Osteoblast (primary cell): ENCODE results near the gene RB1. TPM values are rescaled to one million over a fixed set of nuclear protein-coding genes. Genes with fewer than 3 reads are reported as not detected.

Experiments used
- DNase-seq: peaks from one replicate; pipeline ENCODE4 v3.0.0; 2011; ENCODE audit warnings: low spot score, mixed read lengths; ENCODE audit not compliant: insufficient read length; ENCODE audit errors: missing footprints
- H2AFZ ChIP-seq: 2 replicates; pipeline ENCODE4 v1.6.0; 2011; ENCODE audit warnings: mild to moderate bottlenecking, low read length
- H3K27ac ChIP-seq: 2 replicates; pipeline ENCODE4 v1.5.1; 2011; ENCODE audit warnings: mild to moderate bottlenecking, low read depth, low read length, moderate library complexity
- H3K27me3 ChIP-seq: 2 replicates; pipeline ENCODE4 v1.6.0; 2012; ENCODE audit warnings: mild to moderate bottlenecking, control low read depth, inconsistent platforms, low read length, moderate library complexity; ENCODE audit not compliant: insufficient read depth
- H3K36me3 ChIP-seq: 2 replicates; pipeline ENCODE4 v1.5.1; 2011; ENCODE audit warnings: mild to moderate bottlenecking, low read length, control low read depth, moderate library complexity; ENCODE audit not compliant: insufficient read depth
- H3K4me1 ChIP-seq: 2 replicates; pipeline ENCODE4 v1.5.1; 2011; ENCODE audit warnings: mild to moderate bottlenecking, low read length, control low read depth, moderate library complexity; ENCODE audit not compliant: insufficient read depth
- H3K4me2 ChIP-seq: 2 replicates; pipeline ENCODE4 v1.6.0; 2011; ENCODE audit warnings: mild to moderate bottlenecking, low read length; ENCODE audit not compliant: insufficient read depth
- H3K4me3 ChIP-seq: fragments of 200-600 bp; sonication (generic); 3 replicates; pipeline ENCODE4 v1.5.1; 2012; ENCODE audit warnings: mild to moderate bottlenecking, low read length, inconsistent platforms; ENCODE audit not compliant: insufficient read depth
- H3K79me2 ChIP-seq: 2 replicates; pipeline ENCODE4 v1.6.0; 2012; ENCODE audit warnings: mild to moderate bottlenecking, low read length, control low read depth, inconsistent platforms; ENCODE audit not compliant: insufficient read depth
- H3K9me3 ChIP-seq: 2 replicates; pipeline ENCODE4 v1.5.1; 2011; ENCODE audit warnings: low read depth, low read length, control low read depth
- H4K20me1 ChIP-seq: 2 replicates; pipeline ENCODE4 v1.6.0; 2012; ENCODE audit warnings: mild to moderate bottlenecking, low read length, control low read depth; ENCODE audit not compliant: insufficient read depth
- total RNA-seq: library from RNA; depleted of rRNA; stranded (reverse); fragments of >200 nt; gene quantifications from 2 replicates; pipeline ENCODE4 v1.2.3, GENCODE V29; 2012
- TF ChIP-seq, protein P1 (sequence below): IDR thresholded peaks from 2 replicates; pipeline ENCODE4 v1.5.1; 2011; ENCODE audit warnings: mild to moderate bottlenecking, low read depth, low read length, moderate library complexity; ENCODE audit errors: extremely low read depth

The RB1 gene
- total RNA-seq, 1 donor = 33.3 TPM

DNA sequence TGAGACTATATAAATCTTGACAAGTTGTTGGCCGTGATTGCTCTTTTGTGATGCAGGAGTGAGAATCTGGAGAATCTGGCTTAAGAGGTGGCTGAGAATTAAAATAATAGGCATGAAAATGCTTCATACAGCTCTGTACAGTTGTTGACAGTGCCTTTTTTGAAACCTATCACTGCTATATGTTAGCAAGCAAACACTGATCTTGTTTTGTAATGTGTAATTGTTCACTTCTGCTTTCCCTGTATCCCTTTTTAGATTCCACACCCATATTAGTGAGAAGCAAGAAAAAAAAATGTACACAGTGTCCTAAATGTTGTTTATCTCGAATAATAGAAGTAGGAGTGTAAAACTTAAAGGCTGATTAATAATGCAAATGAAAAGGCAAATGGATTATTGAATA lies 39.5 kb upstream of the RB1 start:
- H3K79me2 ChIP-seq = no peaks in the 10 kb centered on the region
- H3K9me3 ChIP-seq = no peaks in the 10 kb centered on the region
- H3K27ac ChIP-seq = no peak overlapping the region
- no peak overlapping the region for H3K4me2 ChIP-seq
- DNase-seq = no peak
- peaks cover 24% of the 10 kb centered on the region for H3K36me3 ChIP-seq
- H3K4me3 ChIP-seq = no peak overlapping the region
- H2AFZ ChIP-seq = no peak overlapping the region
- H3K4me1 ChIP-seq = peaks cover 4% of the 10 kb centered on the region
- no peaks in the 10 kb centered on the region for H3K27me3 ChIP-seq
- H4K20me1 ChIP-seq = no peaks in the 10 kb centered on the region
- TF ChIP-seq, protein P1, sequence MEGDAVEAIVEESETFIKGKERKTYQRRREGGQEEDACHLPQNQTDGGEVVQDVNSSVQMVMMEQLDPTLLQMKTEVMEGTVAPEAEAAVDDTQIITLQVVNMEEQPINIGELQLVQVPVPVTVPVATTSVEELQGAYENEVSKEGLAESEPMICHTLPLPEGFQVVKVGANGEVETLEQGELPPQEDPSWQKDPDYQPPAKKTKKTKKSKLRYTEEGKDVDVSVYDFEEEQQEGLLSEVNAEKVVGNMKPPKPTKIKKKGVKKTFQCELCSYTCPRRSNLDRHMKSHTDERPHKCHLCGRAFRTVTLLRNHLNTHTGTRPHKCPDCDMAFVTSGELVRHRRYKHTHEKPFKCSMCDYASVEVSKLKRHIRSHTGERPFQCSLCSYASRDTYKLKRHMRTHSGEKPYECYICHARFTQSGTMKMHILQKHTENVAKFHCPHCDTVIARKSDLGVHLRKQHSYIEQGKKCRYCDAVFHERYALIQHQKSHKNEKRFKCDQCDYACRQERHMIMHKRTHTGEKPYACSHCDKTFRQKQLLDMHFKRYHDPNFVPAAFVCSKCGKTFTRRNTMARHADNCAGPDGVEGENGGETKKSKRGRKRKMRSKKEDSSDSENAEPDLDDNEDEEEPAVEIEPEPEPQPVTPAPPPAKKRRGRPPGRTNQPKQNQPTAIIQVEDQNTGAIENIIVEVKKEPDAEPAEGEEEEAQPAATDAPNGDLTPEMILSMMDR = no peak

DNA sequence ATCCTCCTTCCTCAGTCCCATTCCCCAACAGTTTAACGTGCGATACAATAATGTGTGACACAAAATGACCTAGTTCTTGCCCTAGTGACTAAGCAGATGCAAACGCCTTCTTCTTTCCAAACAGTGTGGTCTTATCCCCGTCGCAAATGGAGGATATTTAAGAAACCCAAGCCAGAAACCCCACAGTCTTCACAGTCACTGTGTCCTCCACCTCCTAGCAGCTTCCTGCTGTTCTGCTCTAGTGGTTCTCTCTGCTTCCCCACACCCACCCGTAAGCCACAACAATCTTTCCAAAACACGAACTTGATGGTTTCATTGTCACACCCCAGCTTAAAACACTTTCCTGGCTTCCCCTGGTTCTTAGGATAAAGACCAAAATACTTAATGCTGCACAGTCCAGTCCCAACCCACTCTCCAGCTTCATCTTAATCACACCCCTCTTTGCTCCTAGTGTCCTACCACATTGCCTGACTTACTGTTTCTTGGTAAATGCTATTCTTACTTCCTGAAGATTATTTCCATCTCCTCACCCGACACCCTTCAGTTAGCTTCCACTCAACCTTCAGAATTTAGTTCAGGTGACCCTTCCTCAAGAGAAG lies 38.2 kb upstream of the RB1 start:
- H3K27me3 ChIP-seq = no peaks in the 10 kb centered on the region
- H3K4me2 ChIP-seq = no peak overlapping the region
- no peak overlapping the region for H3K4me3 ChIP-seq
- no peaks in the 10 kb centered on the region for H3K9me3 ChIP-seq
- no peaks in the 10 kb centered on the region for H4K20me1 ChIP-seq
- no peak overlapping the region for H2AFZ ChIP-seq
- TF ChIP-seq, protein P1 = no peak
- no peak overlapping the region for H3K27ac ChIP-seq
- peaks cover 4% of the 10 kb centered on the region for H3K4me1 ChIP-seq
- peaks cover 24% of the 10 kb centered on the region for H3K36me3 ChIP-seq
- no peak for DNase-seq
- no peaks in the 10 kb centered on the region for H3K79me2 ChIP-seq

DNA sequence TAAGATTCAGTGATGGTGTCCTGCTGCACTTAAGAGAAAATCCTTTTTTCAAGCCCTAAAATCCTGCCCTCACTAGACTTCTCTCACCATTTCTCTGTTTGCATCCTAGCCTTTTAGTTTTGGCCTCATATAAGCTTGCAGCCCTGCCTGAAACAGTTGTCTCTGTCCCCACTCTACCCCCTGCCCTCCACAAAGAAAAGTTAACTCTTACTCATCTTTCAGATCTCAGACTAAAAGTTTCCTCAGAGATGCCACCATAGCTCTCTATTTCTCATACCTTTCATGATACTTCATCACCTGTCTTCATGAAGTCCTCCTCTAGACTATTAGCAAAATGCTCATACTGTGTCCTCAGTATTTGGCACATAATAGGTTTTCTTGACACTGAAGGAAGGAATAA lies 37.4 kb upstream of the RB1 start:
- Histone ChIP-seq H3K4me3 (no peak overlapping the region), H4K20me1 (no peaks in the 10 kb centered on the region), H2AFZ (no peak overlapping the region), H3K27ac (no peak overlapping the region), H3K9me3 (no peaks in the 10 kb centered on the region), H3K4me1 (peaks cover 4% of the 10 kb centered on the region), H3K4me2 (no peak overlapping the region), H3K27me3 (no peaks in the 10 kb centered on the region), H3K79me2 (no peaks in the 10 kb centered on the region), H3K36me3 (peaks cover 21% of the 10 kb centered on the region)
- TF ChIP-seq, protein P1 = no peak
- DNase-seq = no peak

DNA sequence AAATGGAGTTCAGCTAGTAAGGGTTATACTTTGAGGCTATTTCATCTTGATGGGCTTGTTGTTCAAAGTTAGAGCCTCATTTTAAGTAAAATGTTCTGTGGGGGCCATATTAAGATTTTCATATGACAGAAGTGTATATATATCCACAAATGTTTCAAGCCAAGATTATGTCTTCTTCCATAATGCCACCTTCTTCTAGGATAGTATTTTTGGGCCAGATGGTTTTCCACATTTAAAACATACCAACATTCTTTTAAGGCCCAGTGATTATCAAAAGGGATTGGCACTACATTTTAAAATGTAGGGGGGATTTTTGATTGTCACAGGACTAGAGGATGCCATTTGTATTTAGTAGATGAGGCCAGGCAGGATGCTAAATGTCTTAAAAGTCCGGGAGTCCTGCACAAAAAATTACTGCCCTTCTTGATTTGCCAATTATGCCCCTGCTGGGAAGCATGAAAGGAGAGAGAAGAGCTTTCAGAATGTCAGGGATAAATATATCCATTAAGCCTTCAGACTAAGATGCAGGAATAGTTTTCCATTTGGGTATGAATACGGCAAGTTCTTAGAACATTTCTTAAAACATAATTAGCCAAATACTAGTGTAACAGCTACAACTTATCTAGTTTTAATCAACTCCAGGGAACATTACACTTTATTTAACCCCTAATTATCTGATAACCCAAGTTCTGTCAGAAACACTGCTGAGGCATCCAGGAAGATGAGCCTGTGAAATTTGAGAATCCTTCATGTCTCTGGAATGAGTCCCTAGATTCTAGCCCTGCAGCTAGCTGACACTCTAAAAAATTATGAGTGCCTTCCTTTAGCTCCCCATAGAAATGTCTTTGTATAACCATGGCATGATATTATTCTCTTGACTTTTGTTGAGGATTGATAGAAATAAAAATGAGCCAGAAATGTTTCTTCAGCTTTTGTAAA lies 36.6 kb upstream of the RB1 start:
- H4K20me1 ChIP-seq = no peaks in the 10 kb centered on the region
- no peak overlapping the region for H3K4me2 ChIP-seq
- no peaks in the 10 kb centered on the region for H3K79me2 ChIP-seq
- no peak overlapping the region for H3K27ac ChIP-seq
- TF ChIP-seq, protein P1 = no peak
- no peak overlapping the region for H2AFZ ChIP-seq
- H3K9me3 ChIP-seq = no peaks in the 10 kb centered on the region
- H3K4me1 ChIP-seq = peaks cover 4% of the 10 kb centered on the region
- H3K27me3 ChIP-seq = no peaks in the 10 kb centered on the region
- peaks cover 17% of the 10 kb centered on the region for H3K36me3 ChIP-seq
- no peak for DNase-seq
- no peak overlapping the region for H3K4me3 ChIP-seq
